K562 (cell line): Measurements from ENCODE around the gene LTBP1. TPM values are rescaled to one million over a fixed set of nuclear protein-coding genes. Genes with fewer than 3 reads are reported as not detected.
A peak's percentile ranks its signal among the peaks of the same experiment; 100 is the strongest.

Experiments
- ASH1L ChIP-seq: fragments of 450-650 bp; IDR thresholded peaks from 2 replicates; pipeline ENCODE4 v1.6.1; 2018; ENCODE audit warnings: borderline replicate concordance, mild to moderate bottlenecking, low read depth; ENCODE audit not compliant: partially characterized antibody
- CC2D1A ChIP-seq: fragments of 450-650 bp; IDR thresholded peaks from 2 replicates; pipeline ENCODE4 v1.6.1; 2017; ENCODE audit warnings: mild to moderate bottlenecking
- CEBPZ ChIP-seq: fragments of 150-350 bp; IDR thresholded peaks from 2 replicates; pipeline ENCODE4 v1.6.1; 2014; ENCODE audit warnings: low read depth, mild to moderate bottlenecking, low read length, borderline replicate concordance
- DPF2 ChIP-seq: fragments of 450-650 bp; IDR thresholded peaks from 2 replicates; pipeline ENCODE4 v1.6.1; 2016
- HNRNPUL1 ChIP-seq: fragments of 200-400 bp; formaldehyde crosslinking; IDR thresholded peaks from 2 replicates; pipeline ENCODE4 v1.6.1; 2017; ENCODE audit warnings: low read length
- IFI16 ChIP-seq: fragments of 250-450 bp; sonication (Bioruptor Pico); IDR thresholded peaks from 2 replicates; pipeline ENCODE4 v2.1.2; 2022; ENCODE audit warnings: mild to moderate bottlenecking, inconsistent platforms
- KDM1A ChIP-seq, 2 experiments: fragments of 450-650 bp; IDR thresholded peaks; 2 replicates each; pipeline ENCODE4 v1.6.1; 2016; ENCODE audit warnings: mild to moderate bottlenecking in 2 of 2
- KLF16 ChIP-seq: IDR thresholded peaks from 2 replicates; pipeline ENCODE4 v1.6.1; 2016; ENCODE audit warnings: antibody characterized with exemption
- NR0B1 ChIP-seq: fragments of 450-650 bp; IDR thresholded peaks from one replicate; pipeline ENCODE4 v1.6.1; 2018; ENCODE audit warnings: mild to moderate bottlenecking, moderate library complexity; ENCODE audit not compliant: partially characterized antibody
- NR3C1 ChIP-seq: sonication (generic); formaldehyde crosslinking; IDR thresholded peaks from 2 replicates; pipeline ENCODE4 v1.8.1; 2022; ENCODE audit warnings: missing genetic modification reagents
- NR4A1 ChIP-seq, 2 experiments: fragments of 250-450 bp in 1 of 2; fragments of 450-650 bp in 1 of 2; sonication (Bioruptor Pico) in 1 of 2; IDR thresholded peaks; 2 replicates each; pipeline versions ENCODE4 v1.4.0 to v1.6.1; 2016 to 2020; ENCODE audit warnings: mild to moderate bottlenecking in 2 of 2, missing compliant biosample characterization in 1 of 2, missing genetic modification characterization in 1 of 2, moderate library complexity in 1 of 2
- RBM39 ChIP-seq: fragments of 200-400 bp; formaldehyde crosslinking; optimal IDR thresholded peaks from 2 replicates; pipeline ENCODE3; 2018; ENCODE audit warnings: low read depth, low read length
- SMARCC2 ChIP-seq: fragments of 450-650 bp; IDR thresholded peaks from 2 replicates; pipeline ENCODE4 v1.6.1; 2017; ENCODE audit warnings: antibody characterized with exemption, moderate library complexity, mild to moderate bottlenecking, low read depth
- TRIM24 ChIP-seq, 2 experiments: fragments of 450-650 bp; IDR thresholded peaks; 2 replicates each; pipeline ENCODE4 v1.6.1; 2016
- ZC3H8 ChIP-seq: fragments of 450-650 bp; IDR thresholded peaks from 2 replicates; pipeline ENCODE4 v1.6.1; 2017
- ZKSCAN8 ChIP-seq: fragments of 200-800 bp; sonication (Bioruptor generic); IDR thresholded peaks from 2 replicates; pipeline ENCODE4 v1.6.1; 2016; ENCODE audit warnings: missing genetic modification characterization, missing compliant biosample characterization
- ZNF165 ChIP-seq: fragments of 250-450 bp; sonication (Bioruptor Pico); IDR thresholded peaks from 2 replicates; pipeline ENCODE4 v1.4.0; 2020; ENCODE audit warnings: borderline replicate concordance
- ZNF175 ChIP-seq: fragments of 200-800 bp; sonication (Bioruptor generic); IDR thresholded peaks from 2 replicates; pipeline ENCODE4 v1.6.1; 2016; ENCODE audit warnings: low read depth, mild to moderate bottlenecking, missing genetic modification characterization, missing compliant biosample characterization
- ZNF354B ChIP-seq: fragments of 250-450 bp; sonication (Bioruptor Pico); IDR thresholded peaks from 2 replicates; pipeline ENCODE4 v1.4.0; 2020
- polyA plus RNA-seq, 8 experiments: library from polyadenylated mRNA; depleted of rRNA in 4 of 8; stranded (reverse) in 5 of 8; unstranded in 3 of 8; fragments of >200 nt; fragmentation: Nextera tagmentation in 2 of 8; fragmentation: Illumina TruSeq in 1 of 8; extraction: Ambion mirVana in 2 of 8; extraction: Trizol in 1 of 8; gene quantifications; 2 replicates each; pipeline versions ENCODE4 v1.2.1 to v1.2.3, GENCODE V29; 2011 to 2014; ENCODE audit warnings: inconsistent platforms in 1 of 8, missing spikeins in 1 of 8
- total RNA-seq, 7 experiments: library from RNA; depleted of rRNA in 6 of 7; stranded (reverse); fragments of >200 nt in 6 of 7; fragmentation: Illumina TruSeq in 2 of 7; extraction: Trizol in 2 of 7; gene quantifications; 2 replicates each; pipeline versions ENCODE4 v1.2.1 to v1.2.3, GENCODE V29; 2011 to 2021; ENCODE audit warnings: low replicate concordance in 1 of 7
- TF ChIP-seq, protein P1 (sequence below): fragments of 450-650 bp; IDR thresholded peaks from 2 replicates; pipeline ENCODE4 v1.6.1; 2016
- TF ChIP-seq, protein P2 (sequence below): IDR thresholded peaks from 2 replicates; pipeline ENCODE4 v1.6.1; 2012; ENCODE audit warnings: low read depth, low read length, improper control_type of control experiment, borderline replicate concordance

The LTBP1 gene
- total and polyA plus RNA-seq, 9 of the 15 experiments (the other 6 are each of a cell fraction or from before 2014, with no cell fraction given) = 3.6 to 16.4 (median 8.5) TPM

GRCh38 chr2:33437297-33437696 lies 490.5 kb downstream of the LTBP1 start (continued):
- TF ChIP-seq KLF16 (peak; percentile 83), DPF2 (0 out of 2 replicates have a peak, but pooled peaks have one; percentile 37), NR0B1 (no peak), IFI16 (CRISPR knock-in tag) (no peak), TRIM24 (IDR thresholded peaks at IDR 0.05) (peak; percentile 63 to 64), CEBPZ (no peak), ZC3H8 (no peak), ZKSCAN8 (0 out of 2 replicates have a peak, but pooled peaks have one; percentile 21), ZNF165 (CRISPR knock-in tag) (no peak), NR3C1 (no peak), NR4A1 (CRISPR knock-in tag; IDR thresholded peaks at IDR 0.05) (no peak), NR4A1 (tag; IDR thresholded peaks at IDR 0.05) (no peak), RBM39 (no peak), SMARCC2 (0 out of 2 replicates have a peak, but pooled peaks have one; percentile 49), ASH1L (no peak), ZNF354B (CRISPR knock-in tag) (no peak), CC2D1A (0 out of 2 replicates have a peak, but pooled peaks have one; percentile 11), HNRNPUL1 (no peak), ZNF175 (0 out of 2 replicates have a peak, but pooled peaks have one; percentile 31), KDM1A (IDR thresholded peaks at IDR 0.05) (0 out of 4 replicates have a peak, but pooled peaks of 1 of the 2 experiments have one; percentile 16)
- TF ChIP-seq, protein P1, sequence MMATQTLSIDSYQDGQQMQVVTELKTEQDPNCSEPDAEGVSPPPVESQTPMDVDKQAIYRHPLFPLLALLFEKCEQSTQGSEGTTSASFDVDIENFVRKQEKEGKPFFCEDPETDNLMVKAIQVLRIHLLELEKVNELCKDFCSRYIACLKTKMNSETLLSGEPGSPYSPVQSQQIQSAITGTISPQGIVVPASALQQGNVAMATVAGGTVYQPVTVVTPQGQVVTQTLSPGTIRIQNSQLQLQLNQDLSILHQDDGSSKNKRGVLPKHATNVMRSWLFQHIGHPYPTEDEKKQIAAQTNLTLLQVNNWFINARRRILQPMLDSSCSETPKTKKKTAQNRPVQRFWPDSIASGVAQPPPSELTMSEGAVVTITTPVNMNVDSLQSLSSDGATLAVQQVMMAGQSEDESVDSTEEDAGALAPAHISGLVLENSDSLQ = peak; percentile 24; the same call in 1 of the 2 replicates
- TF ChIP-seq, protein P2, sequence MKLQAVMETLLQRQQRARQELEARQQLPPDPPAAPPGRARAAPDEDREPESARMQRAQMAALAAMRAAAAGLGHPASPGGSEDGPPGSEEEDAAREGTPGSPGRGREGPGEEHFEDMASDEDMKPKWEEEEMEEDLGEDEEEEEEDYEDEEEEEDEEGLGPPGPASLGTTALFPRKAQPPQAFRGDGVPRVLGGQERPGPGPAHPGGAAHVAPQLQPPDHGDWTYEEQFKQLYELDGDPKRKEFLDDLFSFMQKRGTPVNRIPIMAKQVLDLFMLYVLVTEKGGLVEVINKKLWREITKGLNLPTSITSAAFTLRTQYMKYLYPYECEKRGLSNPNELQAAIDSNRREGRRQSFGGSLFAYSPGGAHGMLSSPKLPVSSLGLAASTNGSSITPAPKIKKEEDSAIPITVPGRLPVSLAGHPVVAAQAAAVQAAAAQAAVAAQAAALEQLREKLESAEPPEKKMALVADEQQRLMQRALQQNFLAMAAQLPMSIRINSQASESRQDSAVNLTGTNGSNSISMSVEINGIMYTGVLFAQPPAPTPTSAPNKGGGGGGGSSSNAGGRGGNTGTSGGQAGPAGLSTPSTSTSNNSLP = 0 out of 2 replicates have a peak, but pooled peaks have one; percentile 18
